HL-60 (cell line): ENCODE measurements around the gene MEIKIN.

Source experiments
- GABPA ChIP-seq: IDR thresholded peaks from 2 replicates; pipeline ENCODE4 v1.6.1; 2012; ENCODE audit warnings: low read depth
- POLR2AphosphoS5 ChIP-seq: IDR thresholded peaks from 2 replicates; pipeline ENCODE4 v1.6.1; 2012; ENCODE audit warnings: low read depth
- REST ChIP-seq: IDR thresholded peaks from 2 replicates; pipeline ENCODE4 v1.6.1; 2012; ENCODE audit warnings: low read depth; ENCODE audit not compliant: insufficient replicate concordance
- SPI1 ChIP-seq: IDR thresholded peaks from 2 replicates; pipeline ENCODE4 v1.6.1; 2012; ENCODE audit warnings: low read depth, mild to moderate bottlenecking, borderline replicate concordance
- TF ChIP-seq, protein P1 (sequence below): IDR thresholded peaks from one replicate; pipeline ENCODE4 v1.5.1; 2011; ENCODE audit warnings: low read length, control low read depth, inconsistent platforms; ENCODE audit not compliant: insufficient read depth

DNA sequence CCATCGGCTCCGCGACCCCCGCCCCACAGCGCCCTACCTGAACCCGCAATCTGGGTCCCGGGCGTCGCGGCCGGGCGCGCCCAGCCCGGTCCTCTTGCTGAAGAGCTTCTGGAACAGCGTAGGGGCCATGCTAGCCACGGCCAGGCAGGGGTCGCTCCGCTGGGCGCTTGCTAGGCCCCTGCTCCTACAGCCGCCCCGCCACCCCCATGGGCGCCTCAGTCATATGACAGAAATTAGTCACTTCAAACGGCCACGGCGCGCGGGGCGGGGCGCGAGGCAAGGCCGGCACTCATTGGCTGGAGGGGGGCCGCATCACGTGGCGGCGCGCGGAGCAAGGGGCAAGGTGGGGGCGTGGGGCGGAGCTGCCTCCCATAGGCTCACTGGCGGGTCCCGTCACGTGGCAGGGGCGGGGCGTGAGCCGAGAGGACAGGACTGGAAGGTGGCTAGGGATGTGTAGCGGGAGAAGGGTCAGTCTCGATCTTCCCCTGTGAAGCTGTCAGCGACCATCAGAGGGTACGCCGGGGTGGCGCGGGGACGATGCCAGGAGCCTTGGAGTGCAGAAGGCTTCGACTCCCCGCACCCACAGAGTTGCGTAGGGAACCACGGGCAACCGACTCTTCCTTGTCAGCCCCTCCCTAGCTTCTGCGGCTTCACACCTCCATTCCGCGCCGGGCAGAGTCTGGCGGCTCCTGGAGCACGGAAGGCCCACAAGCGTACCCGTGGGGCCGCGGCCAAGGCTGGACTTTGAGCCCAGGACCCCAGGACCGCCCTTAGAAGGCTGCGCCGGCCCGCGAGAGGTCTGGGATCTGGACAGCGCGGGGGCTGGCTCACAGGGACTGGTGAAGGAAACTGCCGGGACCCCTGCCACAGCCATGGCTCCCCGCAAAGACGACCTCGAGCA, 148.4 kb downstream of the MEIKIN start, which contains the start of gene FNIP1:
- TF ChIP-seq, protein P1, sequence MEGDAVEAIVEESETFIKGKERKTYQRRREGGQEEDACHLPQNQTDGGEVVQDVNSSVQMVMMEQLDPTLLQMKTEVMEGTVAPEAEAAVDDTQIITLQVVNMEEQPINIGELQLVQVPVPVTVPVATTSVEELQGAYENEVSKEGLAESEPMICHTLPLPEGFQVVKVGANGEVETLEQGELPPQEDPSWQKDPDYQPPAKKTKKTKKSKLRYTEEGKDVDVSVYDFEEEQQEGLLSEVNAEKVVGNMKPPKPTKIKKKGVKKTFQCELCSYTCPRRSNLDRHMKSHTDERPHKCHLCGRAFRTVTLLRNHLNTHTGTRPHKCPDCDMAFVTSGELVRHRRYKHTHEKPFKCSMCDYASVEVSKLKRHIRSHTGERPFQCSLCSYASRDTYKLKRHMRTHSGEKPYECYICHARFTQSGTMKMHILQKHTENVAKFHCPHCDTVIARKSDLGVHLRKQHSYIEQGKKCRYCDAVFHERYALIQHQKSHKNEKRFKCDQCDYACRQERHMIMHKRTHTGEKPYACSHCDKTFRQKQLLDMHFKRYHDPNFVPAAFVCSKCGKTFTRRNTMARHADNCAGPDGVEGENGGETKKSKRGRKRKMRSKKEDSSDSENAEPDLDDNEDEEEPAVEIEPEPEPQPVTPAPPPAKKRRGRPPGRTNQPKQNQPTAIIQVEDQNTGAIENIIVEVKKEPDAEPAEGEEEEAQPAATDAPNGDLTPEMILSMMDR = no peak
- TF ChIP-seq POLR2AphosphoS5 (peak; percentile 41), REST (no peak), GABPA (no peak), SPI1 (no peak)
